Vein endothelial cell (primary cell): ENCODE results near the gene STARD6. TPM values are rescaled to one million over a fixed set of nuclear protein-coding genes. Genes with fewer than 3 reads are reported as not detected.

Source experiments
- small RNA-seq: library from RNA; depleted of rRNA; stranded (forward); fragments of <200 nt; gene quantifications from one replicate; pipeline ENCODE3, GENCODE V24; 2012
- total RNA-seq: library from RNA; depleted of rRNA; stranded (reverse); fragments of >200 nt; gene quantifications from 2 replicates; pipeline ENCODE4 v1.2.3, GENCODE V29; 2012

The STARD6 gene
- 0.29 and 0.33 TPM in 2 replicates for total RNA-seq

DNA sequence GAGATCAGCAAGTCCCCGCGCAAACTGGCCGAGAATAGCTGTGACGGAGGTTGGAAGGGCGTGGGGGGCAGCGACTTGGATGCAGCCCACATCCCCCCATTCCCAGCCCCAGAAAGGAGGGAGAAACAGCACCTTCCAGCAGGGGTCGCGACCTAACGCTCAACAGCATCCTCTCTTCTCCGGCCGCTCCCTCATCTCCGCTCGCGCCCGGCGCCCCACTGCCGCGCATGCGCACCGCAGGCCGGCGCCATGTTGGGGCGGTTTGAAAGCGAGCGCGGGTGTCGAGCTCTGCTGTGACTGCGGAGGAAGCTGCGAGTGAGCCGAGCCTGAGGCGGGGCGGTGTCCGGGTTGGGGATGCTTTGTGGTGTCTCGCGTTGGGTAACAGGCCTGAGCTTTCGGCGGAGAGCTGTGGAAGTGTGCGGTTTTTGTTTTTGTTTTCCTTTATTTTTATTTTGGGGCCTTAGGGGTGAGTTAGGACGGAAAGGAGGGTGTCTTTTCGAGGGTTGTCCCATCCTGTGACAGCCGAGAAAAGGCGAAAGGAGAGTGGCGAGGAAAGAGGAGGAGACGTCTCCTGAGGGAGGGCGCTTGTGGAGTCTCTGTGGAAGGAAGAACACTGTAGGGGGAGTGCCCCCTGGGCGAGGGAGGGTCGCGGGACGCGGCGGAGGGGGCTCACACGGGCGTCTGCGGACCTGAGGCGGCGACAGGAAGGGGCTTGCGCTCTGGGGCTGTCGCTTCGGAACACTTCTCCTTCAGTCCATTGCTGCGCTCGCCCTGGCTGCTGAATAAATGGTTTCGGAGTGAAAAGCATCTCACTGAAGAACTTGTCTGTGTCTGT is at the start of gene STARD6, which contains the start of gene C18orf54:
TSS of gene STARD6 (minus strand) at position 199 of the 835 bp plus-strand sequence. CDS start 3,285 bp downstream, outside the sequence.
TSS of gene C18orf54 (plus strand) at position 247 of the 835 bp plus-strand sequence. CDS start 2,667 bp downstream, outside the sequence.

Small RNA genes within 50 kb of the gene (small RNA-seq; reads per million reads assigned to genes)
- not detected for gene SNRPGP2

Other genes starting within 250 kb of the STARD6 start
- 26.1 and 36.1 TPM in 2 replicates for gene MBD2, start 133.2 kb downstream of the STARD6 start, total RNA-seq
- 21.4 and 22.2 TPM in 2 replicates for gene POLI, start 88.3 kb downstream of the STARD6 start, total RNA-seq
- 3.9 and 7.0 TPM in 2 replicates for gene C18orf54, start within 50 bp of the STARD6 start, total RNA-seq
- not detected in 2 replicates for gene DYNAP, start 233.4 kb upstream of the STARD6 start, total RNA-seq